OCI-LY7 (cell line): ENCODE measurements around the gene SERGEF. TPM values are rescaled to one million over a fixed set of nuclear protein-coding genes. Genes with fewer than 3 reads are reported as not detected.
A peak's percentile ranks its signal among the peaks of the same experiment; 100 is the strongest.

Source experiments
- BruUV-seq: library from RNA; stranded (reverse); fragments of 400-500 nt; replicated peaks from 2 replicates; lab custom pipeline; 2021; lab: Mats Ljungman, UMichigan
- CTCF ChIA-PET: fragments of 300-600 bp; sonication (Branson Sonifier 250); formaldehyde crosslinking; loops from one replicate; lab custom pipeline; 2022; ENCODE audit warnings: antibody characterized with exemption; ENCODE audit not compliant: unreplicated experiment; lab: Charles Lee
- POLR2A ChIA-PET: fragments of 300-600 bp; sonication (Branson Sonifier 250); formaldehyde crosslinking; loops from one replicate; lab custom pipeline; 2022; ENCODE audit warnings: antibody characterized with exemption; lab: Charles Lee
- DNase-seq: peaks from one replicate; pipeline ENCODE4 v3.0.0-alpha.2; 2015; ENCODE audit warnings: low spot score
- H2AFZ ChIP-seq: fragments of 200-600 bp; sonication (generic), shearing (Covaris generic); 2 replicates; pipeline ENCODE4 v1.6.1; 2014; ENCODE audit warnings: mild to moderate bottlenecking, antibody characterized with exemption, low read length, moderate library complexity
- H3K27ac ChIP-seq: fragments of 200-600 bp; sonication (generic); 2 replicates; pipeline ENCODE4 v1.5.1; 2014; ENCODE audit warnings: mixed run types, low read depth, mild to moderate bottlenecking, moderate library complexity, low read length, inconsistent platforms; ENCODE audit not compliant: poor library complexity, severe bottlenecking
- H3K36me3 ChIP-seq: fragments of 200-600 bp; sonication (generic); 2 replicates; pipeline ENCODE4 v1.6.1; 2014; ENCODE audit warnings: mild to moderate bottlenecking, antibody characterized with exemption, low read length, moderate library complexity, mixed read lengths; ENCODE audit not compliant: insufficient read depth
- H3K4me1 ChIP-seq: fragments of 200-600 bp; sonication (generic); 2 replicates; pipeline ENCODE4 v1.5.1; 2014; ENCODE audit warnings: mild to moderate bottlenecking, low read length; ENCODE audit not compliant: insufficient read depth, poor library complexity, severe bottlenecking
- H3K4me2 ChIP-seq: fragments of 200-600 bp; sonication (generic); 2 replicates; pipeline ENCODE4 v1.6.1; 2014; ENCODE audit warnings: mild to moderate bottlenecking, low read length
- H3K4me3 ChIP-seq: fragments of 200-600 bp; sonication (generic); 2 replicates; pipeline ENCODE4 v1.5.1; 2014; ENCODE audit warnings: mild to moderate bottlenecking, low read depth, low read length; ENCODE audit not compliant: poor library complexity, severe bottlenecking
- H3K79me2 ChIP-seq: fragments of 200-600 bp; sonication (generic); 2 replicates; pipeline ENCODE4 v1.6.1; 2016; ENCODE audit warnings: low read depth, mild to moderate bottlenecking, low read length, moderate library complexity, mixed read lengths; ENCODE audit not compliant: insufficient read depth
- H3K9me2 ChIP-seq: fragments of 200-600 bp; sonication (generic); 2 replicates; pipeline ENCODE4 v1.6.1; 2016; ENCODE audit warnings: mild to moderate bottlenecking, low read length, mixed read lengths; ENCODE audit not compliant: insufficient read depth
- H3K9me3 ChIP-seq: fragments of 200-600 bp; sonication (generic); 2 replicates; pipeline ENCODE4 v1.6.1; 2014; ENCODE audit warnings: mild to moderate bottlenecking, mixed run types, low read length, mixed read lengths
- H4K20me1 ChIP-seq: fragments of 200-600 bp; sonication (generic); 2 replicates; pipeline ENCODE4 v1.6.1; 2014; ENCODE audit warnings: mild to moderate bottlenecking, antibody characterized with exemption, low read length, moderate library complexity, mixed read lengths; ENCODE audit not compliant: insufficient read depth
- EZH2phosphoT487 ChIP-seq: fragments of 200-600 bp; sonication (generic); IDR thresholded peaks from 2 replicates; pipeline ENCODE4 v1.6.1; 2018; ENCODE audit warnings: low read depth, borderline replicate concordance, mild to moderate bottlenecking, mixed run types, antibody characterized with exemption, low read length, moderate library complexity, mixed read lengths
- intact Hi-C: fragments of 100-400 bp; cut with micrococcal nuclease; formaldehyde crosslinking; loops from one replicate; pipeline ENCODE4 v1.10.0; 2022; ENCODE audit not compliant: unreplicated experiment
- total RNA-seq, 2 experiments: library from RNA; depleted of rRNA in 1 of 2; stranded (reverse); fragments of >200 nt in 1 of 2; shearing (Covaris generic) in 1 of 2; gene quantifications; 2 replicates each; pipeline ENCODE4 v1.2.3, GENCODE V29; 2014 to 2022
- TF ChIP-seq, protein P1 (sequence below): fragments of 200-600 bp; sonication (generic); conservative IDR thresholded peaks from 2 replicates; pipeline ENCODE4 v1.5.1; 2014; ENCODE audit warnings: mild to moderate bottlenecking, antibody characterized with exemption, low read length, moderate library complexity, mixed read lengths

SERGEF gene
- total RNA-seq, 2 experiments from 2014 or later, result 35.4 to 42.2 TPM

DNA sequence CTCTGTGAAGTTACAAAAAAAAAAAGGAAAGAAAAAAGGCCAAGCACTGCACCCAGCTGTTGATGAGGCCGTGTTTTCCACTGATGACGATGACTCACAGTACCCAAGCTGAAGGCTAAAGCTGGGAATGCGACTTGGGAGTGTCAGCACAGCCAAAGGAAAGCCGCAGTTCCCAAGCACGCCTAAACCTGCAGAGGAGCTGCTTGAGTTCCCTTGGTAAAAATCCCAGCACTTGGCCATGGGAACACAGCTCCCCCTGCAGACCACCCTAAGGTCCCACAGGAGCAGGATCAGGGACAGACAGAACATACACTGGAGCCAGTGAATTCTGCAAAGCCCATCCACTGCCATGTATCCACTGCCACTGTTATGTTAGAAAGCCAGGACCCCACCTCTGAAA, 39.9 kb downstream of the SERGEF start:
- ChIA-PET POLR2A (interaction anchor here (1.1 kb wide), 1 partner anchor 15 kb away, joined by 3 read pairs; no protein-coding TSS in a partner anchor), CTCF (no interaction called here)
- intact Hi-C loops, result no loop called here
- Histone ChIP-seq H3K4me1 (no peaks in the 10 kb centered on the region), H3K4me2 (no peak overlapping the region), H3K36me3 (peaks cover 3% of the 10 kb centered on the region; the same call in 1 of the 2 replicates), H3K4me3 (no peak overlapping the region), H3K9me2 (no peaks in the 10 kb centered on the region), H3K27ac (no peak overlapping the region), H2AFZ (no peak overlapping the region), H4K20me1 (no peaks in the 10 kb centered on the region), H3K79me2 (no peaks in the 10 kb centered on the region), H3K9me3 (no peaks in the 10 kb centered on the region)
- BruUV-seq, result no TSS peak
- no peak for DNase-seq
- TF ChIP-seq EZH2phosphoT487, result no peak
- TF ChIP-seq, protein P1, sequence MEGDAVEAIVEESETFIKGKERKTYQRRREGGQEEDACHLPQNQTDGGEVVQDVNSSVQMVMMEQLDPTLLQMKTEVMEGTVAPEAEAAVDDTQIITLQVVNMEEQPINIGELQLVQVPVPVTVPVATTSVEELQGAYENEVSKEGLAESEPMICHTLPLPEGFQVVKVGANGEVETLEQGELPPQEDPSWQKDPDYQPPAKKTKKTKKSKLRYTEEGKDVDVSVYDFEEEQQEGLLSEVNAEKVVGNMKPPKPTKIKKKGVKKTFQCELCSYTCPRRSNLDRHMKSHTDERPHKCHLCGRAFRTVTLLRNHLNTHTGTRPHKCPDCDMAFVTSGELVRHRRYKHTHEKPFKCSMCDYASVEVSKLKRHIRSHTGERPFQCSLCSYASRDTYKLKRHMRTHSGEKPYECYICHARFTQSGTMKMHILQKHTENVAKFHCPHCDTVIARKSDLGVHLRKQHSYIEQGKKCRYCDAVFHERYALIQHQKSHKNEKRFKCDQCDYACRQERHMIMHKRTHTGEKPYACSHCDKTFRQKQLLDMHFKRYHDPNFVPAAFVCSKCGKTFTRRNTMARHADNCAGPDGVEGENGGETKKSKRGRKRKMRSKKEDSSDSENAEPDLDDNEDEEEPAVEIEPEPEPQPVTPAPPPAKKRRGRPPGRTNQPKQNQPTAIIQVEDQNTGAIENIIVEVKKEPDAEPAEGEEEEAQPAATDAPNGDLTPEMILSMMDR, result peak; percentile 66

DNA sequence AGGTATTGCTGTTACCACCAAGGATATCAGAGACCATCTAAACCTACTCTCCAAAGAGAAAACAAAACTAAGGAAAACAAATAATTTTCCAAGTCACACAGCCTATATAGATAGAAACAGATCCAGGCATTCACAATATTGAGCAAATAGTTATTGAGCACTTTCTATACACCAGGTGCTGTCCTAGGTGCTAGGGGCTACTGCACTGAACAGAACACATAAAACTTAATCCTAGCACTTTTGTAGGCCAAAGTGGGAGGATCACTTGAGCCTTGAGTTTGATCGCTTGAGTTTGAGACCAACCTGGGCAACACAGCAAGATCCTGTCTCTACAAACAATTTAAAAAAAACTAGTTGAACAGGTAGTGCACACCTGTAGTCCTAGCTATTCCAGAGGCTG, 44.6 kb downstream of the SERGEF start:
- POLR2A ChIA-PET, result interaction anchor here (0.6 to 1.1 kb wide), 2 partner anchors 33 to 79 kb away, joined by 3 to 4 read pairs; no protein-coding TSS in a partner anchor
- no peaks in the 10 kb centered on the region for H3K9me3 ChIP-seq
- no TSS peak for BruUV-seq

DNA sequence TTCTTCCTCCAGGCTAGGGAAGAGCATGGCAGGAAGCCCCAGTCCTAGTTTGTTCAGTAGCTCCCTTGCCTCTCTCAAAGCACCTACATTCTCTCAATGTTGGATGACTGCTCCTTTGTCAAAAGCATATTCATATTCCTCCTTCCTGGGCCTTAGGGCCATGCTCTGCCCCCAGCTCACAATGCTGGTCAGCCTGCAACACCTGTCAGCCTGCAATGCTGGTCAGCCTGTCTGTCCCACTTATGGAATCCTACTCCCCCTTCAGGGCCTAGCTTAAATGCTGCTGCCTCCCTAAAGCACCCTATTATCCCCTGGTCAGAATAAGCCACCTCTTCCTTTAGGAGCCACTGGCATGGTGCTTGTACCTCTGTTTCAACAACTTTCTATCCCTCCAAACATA, 45.2 kb downstream of the SERGEF start:
- no peak overlapping the region for H3K4me3 ChIP-seq
- BruUV-seq, result no TSS peak
- H3K79me2 ChIP-seq, result no peaks in the 10 kb centered on the region
- DNase-seq, result no peak
- H3K4me1 ChIP-seq, result no peaks in the 10 kb centered on the region
- no peak overlapping the region for H3K4me2 ChIP-seq
- TF ChIP-seq, protein P1, result no peak
- no peak for TF ChIP-seq EZH2phosphoT487
- H2AFZ ChIP-seq, result no peak overlapping the region
- H3K27ac ChIP-seq, result no peak overlapping the region
- no peaks in the 10 kb centered on the region for H3K9me3 ChIP-seq
- POLR2A ChIA-PET, result no interaction called here
- CTCF ChIA-PET, result no interaction called here
- intact Hi-C loops, result no loop called here
- H3K36me3 ChIP-seq, result peaks cover 3% of the 10 kb centered on the region; the same call in 1 of the 2 replicates
- no peaks in the 10 kb centered on the region for H3K9me2 ChIP-seq
- no peaks in the 10 kb centered on the region for H4K20me1 ChIP-seq

More for the DNA sequence above, 44.6 kb downstream of the SERGEF start:
- no peaks in the 10 kb centered on the region for H4K20me1 ChIP-seq
- H3K4me3 ChIP-seq, result no peak overlapping the region
- intact Hi-C loops, result no loop called here
- no peaks in the 10 kb centered on the region for H3K79me2 ChIP-seq
- CTCF ChIA-PET, result no interaction called here
- H3K9me2 ChIP-seq, result no peaks in the 10 kb centered on the region
- no peak overlapping the region for H3K4me2 ChIP-seq
- no peak overlapping the region for H2AFZ ChIP-seq
- no peak overlapping the region for H3K27ac ChIP-seq
- no peaks in the 10 kb centered on the region for H3K4me1 ChIP-seq
- DNase-seq, result no peak
- no peak for TF ChIP-seq EZH2phosphoT487
- TF ChIP-seq, protein P1, result no peak
- peaks cover 3% of the 10 kb centered on the region; the same call in 1 of the 2 replicates for H3K36me3 ChIP-seq
